Measurements from ENCODE around the gene KRTAP10-6.
"Not testable (repeated sequence)": the region's sequence is repeated elsewhere in the genome, so short reads cannot be mapped to it uniquely, and the experiment has no call there.

The KRTAP10-6 gene

GRCh38 chr21:44592446-44593311 lies at the start of gene KRTAP10-6:
Gene KRTAP10-6, minus strand, starts transcription at chr21:44592505. Its CDS starts 21 bp downstream, at chr21:44592484.
- DNase-seq: no peak

- DNase-seq: no peak
These were observed 48.5 kb upstream of the KRTAP10-6 start for GRCh38 chr21:44640761-44641160.

- no peak for DNase-seq
These were observed 47.0 kb upstream of the KRTAP10-6 start for GRCh38 chr21:44639331-44639655.

- not testable (repeated sequence) for DNase-seq
These were observed 46.4 kb upstream of the KRTAP10-6 start for GRCh38 chr21:44638506-44639330.

GRCh38 chr21:44637851-44638348 lies 45.6 kb upstream of the KRTAP10-6 start:
- DNase-seq: not testable (repeated sequence)

DNA sequence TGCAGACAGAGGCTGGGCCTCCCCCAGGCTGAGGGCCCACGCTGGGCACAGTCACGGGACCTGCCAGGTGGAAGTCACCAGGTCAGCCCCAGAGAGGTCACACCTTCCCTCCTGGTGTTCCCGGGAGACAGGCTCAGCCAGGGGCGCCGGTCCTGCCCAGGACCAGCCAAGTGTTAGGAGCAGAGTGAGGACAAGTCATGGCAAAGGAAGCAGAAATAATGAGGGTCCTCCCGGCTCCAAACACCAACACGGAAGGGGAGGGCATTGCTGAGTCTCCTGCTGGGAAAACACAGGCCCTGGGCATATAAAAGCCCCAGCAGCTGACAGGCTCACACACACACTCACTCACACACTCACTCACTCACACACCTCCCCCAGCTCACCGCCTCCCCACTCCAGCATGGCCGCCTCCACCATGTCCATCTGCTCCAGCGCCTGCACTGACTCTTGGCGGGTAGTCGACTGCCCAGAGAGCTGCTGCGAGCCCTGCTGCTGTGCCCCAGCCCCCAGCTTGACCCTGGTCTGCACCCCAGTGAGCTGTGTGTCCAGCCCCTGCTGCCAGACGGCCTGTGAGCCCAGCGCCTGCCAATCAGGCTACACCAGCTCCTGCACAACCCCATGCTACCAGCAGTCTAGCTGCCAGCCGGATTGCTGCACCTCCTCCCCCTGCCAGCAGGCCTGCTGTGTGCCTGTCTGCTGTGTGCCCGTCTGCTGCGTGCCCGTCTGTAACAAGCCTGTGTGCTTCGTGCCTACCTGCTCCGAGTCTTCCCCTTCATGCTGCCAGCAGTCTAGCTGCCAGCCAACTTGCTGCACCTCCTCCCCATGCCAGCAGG lies 44.9 kb upstream of the KRTAP10-6 start, which contains the start of gene KRTAP10-10:
Gene KRTAP10-10 (plus strand): TSS at position 339 of the 833 bp plus-strand sequence. CDS start 62 bp downstream, at position 401.
- no peak for DNase-seq

DNA sequence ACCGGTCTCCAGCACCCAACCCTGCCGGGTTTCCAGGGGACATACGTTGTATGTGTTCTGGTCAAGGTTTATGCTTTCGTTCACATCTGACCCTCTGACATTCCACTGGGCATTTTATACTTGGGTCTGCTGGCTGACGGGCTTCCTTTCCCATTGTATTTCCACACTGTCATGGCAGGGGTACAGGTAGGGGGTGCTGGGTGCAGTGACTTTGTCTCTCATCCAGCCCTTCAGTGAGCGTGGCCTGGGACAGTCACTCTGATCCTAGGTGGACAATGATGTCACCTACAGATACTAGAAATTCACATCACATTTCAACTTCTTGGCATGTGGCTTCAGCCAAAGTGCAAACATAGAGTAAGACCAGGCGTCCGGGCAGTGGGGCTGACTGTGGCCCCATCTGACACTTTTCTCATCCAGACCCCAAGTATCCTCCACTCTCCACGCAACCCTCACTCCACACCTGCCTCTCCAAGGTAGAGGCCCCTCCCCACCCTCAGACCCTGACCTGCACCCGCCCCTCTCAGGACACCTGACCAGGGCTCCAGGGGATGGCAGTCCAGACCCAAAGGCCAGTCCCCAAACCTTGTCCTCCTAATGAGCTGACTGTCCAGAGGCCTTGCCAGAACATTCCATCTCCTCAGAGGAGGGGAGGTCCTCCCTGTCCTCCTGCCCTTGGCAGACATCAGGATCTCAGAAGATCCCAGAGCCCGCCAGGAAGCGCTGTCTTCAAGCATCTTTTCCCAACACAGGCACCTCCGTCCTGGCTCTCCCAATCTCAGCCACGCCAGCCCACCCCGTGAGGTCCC lies 44.1 kb upstream of the KRTAP10-6 start:
- no peak for DNase-seq

- no peak for DNase-seq
These were observed 39.8 kb upstream of the KRTAP10-6 start for GRCh38 chr21:44632067-44632466.

GRCh38 chr21:44630440-44630839 lies 38.1 kb upstream of the KRTAP10-6 start:
- no peak for DNase-seq

GRCh38 chr21:44628707-44629391 lies 36.5 kb upstream of the KRTAP10-6 start:
- DNase-seq: no peak

- not testable (repeated sequence) for DNase-seq
These were observed 35.5 kb upstream of the KRTAP10-6 start for GRCh38 chr21:44627831-44628233.

DNA sequence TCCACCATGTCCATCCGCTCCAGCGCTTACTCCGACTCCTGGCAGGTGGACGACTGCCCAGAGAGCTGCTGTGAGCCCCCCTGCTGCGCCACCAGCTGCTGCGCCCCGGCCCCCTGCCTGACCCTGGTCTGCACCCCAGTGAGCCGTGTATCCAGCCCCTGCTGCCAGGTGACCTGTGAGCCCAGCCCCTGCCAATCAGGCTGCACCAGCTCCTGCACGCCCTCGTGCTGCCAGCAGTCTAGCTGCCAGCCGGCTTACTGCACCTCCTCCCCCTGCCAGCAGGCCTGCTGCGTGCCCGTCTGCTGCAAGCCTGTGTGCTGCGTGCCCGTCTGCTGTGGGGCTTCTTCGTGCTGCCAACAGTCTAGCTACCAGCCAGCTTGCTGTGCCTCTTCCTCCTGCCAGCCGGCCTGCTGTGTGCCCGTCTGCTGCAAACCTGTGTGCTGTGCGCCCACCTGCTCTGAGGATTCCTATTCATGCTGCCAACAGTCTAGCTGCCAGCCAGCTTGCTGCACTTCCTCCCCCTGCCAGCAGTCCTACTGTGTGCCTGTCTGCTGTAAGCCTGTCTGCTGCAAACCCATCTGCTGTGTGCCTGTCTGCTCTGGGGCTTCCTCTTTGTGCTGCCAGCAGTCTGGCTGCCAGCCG lies 35.0 kb upstream of the KRTAP10-6 start:
- not testable (repeated sequence) for DNase-seq

DNA sequence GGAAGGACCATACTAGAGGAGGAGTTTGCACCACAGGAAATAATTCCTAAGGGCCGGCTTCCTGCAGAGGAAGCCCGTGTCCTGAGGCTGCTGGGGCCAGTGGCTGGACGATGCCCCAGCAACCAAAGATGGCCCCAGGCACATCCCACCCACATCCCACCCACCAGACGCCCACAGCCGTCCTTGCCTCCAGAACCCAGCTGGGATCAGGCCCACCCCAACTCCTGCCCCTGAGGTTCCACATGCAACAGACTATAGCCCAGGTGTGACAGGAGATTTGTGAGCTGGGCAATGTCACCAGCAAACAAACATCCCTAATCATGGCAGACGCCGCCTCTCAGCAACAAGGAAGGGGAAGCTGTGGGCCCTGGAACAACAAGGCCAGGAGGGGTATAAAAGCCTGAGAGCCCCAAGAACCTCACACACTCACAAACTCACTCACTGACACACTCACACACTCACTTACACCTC lies 34.4 kb upstream of the KRTAP10-6 start, which contains the start of gene KRTAP10-9:
Gene KRTAP10-9 (plus strand): TSS at position 421 of the 471 bp plus-strand sequence. CDS start 79 bp downstream, outside the sequence.
- DNase-seq: no peak

GRCh38 chr21:44626262-44626661 lies 34.0 kb upstream of the KRTAP10-6 start:
- no peak for DNase-seq

DNA sequence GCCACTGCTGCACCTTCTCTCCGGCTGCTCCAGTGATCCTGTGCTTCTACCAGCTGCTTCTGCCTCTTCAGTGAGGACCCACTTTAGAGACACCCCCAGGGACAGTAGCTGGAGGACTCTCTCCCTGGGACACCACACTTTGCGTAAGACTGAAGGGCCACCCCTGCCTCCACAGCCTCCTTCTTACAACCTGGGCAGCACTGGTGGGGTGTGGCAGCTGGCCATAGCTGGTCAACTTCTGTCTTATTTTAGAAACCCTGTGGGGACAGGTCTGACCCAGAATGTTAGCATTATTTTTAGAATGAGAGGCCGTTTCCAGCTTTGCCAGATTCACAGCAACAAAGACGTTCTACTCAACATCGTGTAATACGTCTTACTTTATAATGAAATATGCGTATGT lies 33.5 kb upstream of the KRTAP10-6 start:
- no peak for DNase-seq

GRCh38 chr21:44623575-44623974 lies 31.3 kb upstream of the KRTAP10-6 start:
- DNase-seq: no peak

DNA sequence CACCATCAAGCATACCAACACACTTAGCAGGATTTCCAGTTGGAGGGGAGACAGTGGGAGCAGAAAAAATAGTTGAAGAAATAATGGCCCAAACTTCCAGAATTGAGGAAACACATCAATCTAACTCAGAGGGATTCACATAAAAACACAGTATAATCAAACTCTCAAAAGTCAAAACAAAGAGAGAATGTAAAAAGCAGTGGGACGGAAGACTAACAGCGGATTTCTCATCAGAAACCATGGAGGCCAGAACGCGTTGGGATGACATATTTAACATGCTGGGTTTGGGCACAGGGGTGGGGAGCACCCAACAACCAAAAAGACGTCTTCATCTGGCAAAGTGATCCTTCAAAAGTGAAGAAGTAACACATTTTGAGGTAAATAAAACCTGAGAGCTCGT lies 27.6 kb upstream of the KRTAP10-6 start:
- no peak for DNase-seq

- no peak for DNase-seq
These were observed 26.6 kb upstream of the KRTAP10-6 start for GRCh38 chr21:44618909-44619308.

- no peak for DNase-seq
These were observed 26.2 kb upstream of the KRTAP10-6 start for GRCh38 chr21:44618504-44618903.

DNA sequence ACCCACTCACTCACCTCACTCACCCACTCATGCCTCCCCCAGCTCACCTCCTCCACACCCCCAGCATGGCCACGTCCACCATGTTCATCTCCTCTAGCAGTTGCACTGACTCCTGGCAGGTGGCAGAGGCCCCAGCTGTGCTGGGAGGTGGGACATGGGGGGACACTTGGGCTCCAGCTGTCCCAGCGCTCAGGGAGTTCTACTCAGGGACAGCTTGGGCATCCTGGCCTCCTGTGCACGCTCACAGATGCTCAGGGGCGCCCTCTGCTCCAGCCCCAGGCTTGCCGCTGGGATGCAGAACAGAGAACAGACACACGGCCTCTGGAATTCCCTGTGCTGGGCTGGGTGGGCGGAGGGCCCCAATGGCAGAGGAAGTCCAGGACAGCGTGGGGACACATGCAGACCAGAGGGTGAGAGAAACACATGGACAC lies 24.8 kb upstream of the KRTAP10-6 start:
- DNase-seq: no peak
